ENCODE results near the gene CDYL. TPM values are rescaled to one million over a fixed set of nuclear protein-coding genes. Genes with fewer than 3 reads are reported as not detected.

CDYL gene
- total RNA-seq, 1 donor from 2014 or later: 53.5 TPM

- H3K36me3 ChIP-seq: no peaks in the 10 kb centered on the region
- Mint-ChIP-seq H3K36me3 (peaks cover 57% of the 10 kb centered on the region), H3K4me1 (peaks cover 10% of the 10 kb centered on the region), H3K27ac (no peak overlapping the region), H3K9me3 (no peaks in the 10 kb centered on the region), H3K27me3 (ENCODE audit: insufficient read depth, low read depth) (no peaks in the 10 kb centered on the region), H3K4me3 (no peak overlapping the region)
- no peaks in the 10 kb centered on the region for H3K79me2 ChIP-seq (ENCODE audit: low read depth)
- H3K4me1 ChIP-seq: peaks cover 5% of the 10 kb centered on the region
- no peak overlapping the region for H3K4me2 ChIP-seq
- H3F3A ChIP-seq (ENCODE audit: low read depth): no peaks in the 10 kb centered on the region
- no peak overlapping the region for H3K4me3 ChIP-seq
- no peak overlapping the region for H3K27ac ChIP-seq
- TF ChIP-seq EZH2 (IDR thresholded peaks at IDR 0.05): no peak
- TF ChIP-seq EZH2phosphoT487 (IDR thresholded peaks at IDR 0.05): no peak
- no peak for TF ChIP-seq CTCF (IDR thresholded peaks at IDR 0.05)
- no peak overlapping the region for H3K9ac ChIP-seq
- no peaks in the 10 kb centered on the region for H3K27me3 ChIP-seq
- H3K9me3 ChIP-seq (ENCODE audit: low read depth): no peaks in the 10 kb centered on the region
- DNase-seq (ENCODE audit: low spot score): no peak
- no peaks in the 10 kb centered on the region for H4K20me1 ChIP-seq (ENCODE audit: low read depth)
- no peak overlapping the region for H2AFZ ChIP-seq (replicated peaks)
These were observed 172.7 kb downstream of the CDYL start for GRCh38 chr6:4948781-4949450.

GRCh38 chr6:4950076-4950475 is 173.9 kb downstream of the CDYL start:
- Mint-ChIP-seq H3K27me3 (ENCODE audit: insufficient read depth, low read depth) (no peaks in the 10 kb centered on the region), H3K36me3 (peaks cover 53% of the 10 kb centered on the region), H3K4me1 (peaks cover 10% of the 10 kb centered on the region), H3K27ac (no peak overlapping the region), H3K9me3 (no peaks in the 10 kb centered on the region), H3K4me3 (no peak overlapping the region)
- no peak overlapping the region for H3K9ac ChIP-seq
- no peak overlapping the region for H2AFZ ChIP-seq (replicated peaks)
- no peaks in the 10 kb centered on the region for H4K20me1 ChIP-seq (ENCODE audit: low read depth)
- no peak for TF ChIP-seq EZH2phosphoT487 (IDR thresholded peaks at IDR 0.05)
- TF ChIP-seq CTCF (IDR thresholded peaks at IDR 0.05): no peak
- no peak for TF ChIP-seq EZH2 (IDR thresholded peaks at IDR 0.05)
- H3K4me1 ChIP-seq: peaks cover 5% of the 10 kb centered on the region
- H3K4me3 ChIP-seq: no peak overlapping the region
- no peaks in the 10 kb centered on the region for H3F3A ChIP-seq (ENCODE audit: low read depth)
- DNase-seq (ENCODE audit: low spot score): no peak
- H3K9me3 ChIP-seq (ENCODE audit: low read depth): no peaks in the 10 kb centered on the region
- H3K27ac ChIP-seq: no peak overlapping the region
- H3K27me3 ChIP-seq: no peaks in the 10 kb centered on the region
- no peak overlapping the region for H3K4me2 ChIP-seq
- H3K36me3 ChIP-seq: no peaks in the 10 kb centered on the region
- no peaks in the 10 kb centered on the region for H3K79me2 ChIP-seq (ENCODE audit: low read depth)

- H3K27me3 ChIP-seq: no peaks in the 10 kb centered on the region
- peaks cover 5% of the 10 kb centered on the region for H3K4me1 ChIP-seq
- no peaks in the 10 kb centered on the region for H4K20me1 ChIP-seq (ENCODE audit: low read depth)
- no peaks in the 10 kb centered on the region for H3K27me3 Mint-ChIP-seq (ENCODE audit: insufficient read depth, low read depth)
- no peak overlapping the region for H3K9ac ChIP-seq
- no peaks in the 10 kb centered on the region for H3K36me3 ChIP-seq
- H3K27ac Mint-ChIP-seq: no peak overlapping the region
- H3K4me1 Mint-ChIP-seq: peaks cover 10% of the 10 kb centered on the region
- peaks cover 55% of the 10 kb centered on the region for H3K36me3 Mint-ChIP-seq
- H2AFZ ChIP-seq (replicated peaks): no peak overlapping the region
- H3F3A ChIP-seq (ENCODE audit: low read depth): peaks cover 5% of the 10 kb centered on the region
- no peak for TF ChIP-seq EZH2 (IDR thresholded peaks at IDR 0.05)
- TF ChIP-seq CTCF (IDR thresholded peaks at IDR 0.05): no peak
- no peak for TF ChIP-seq EZH2phosphoT487 (IDR thresholded peaks at IDR 0.05)
- no peak overlapping the region for H3K4me3 Mint-ChIP-seq
- H3K4me3 ChIP-seq: no peak overlapping the region
- H3K27ac ChIP-seq: no peak overlapping the region
- H3K4me2 ChIP-seq: no peak overlapping the region
- no peak for DNase-seq (ENCODE audit: low spot score)
- H3K9me3 ChIP-seq (ENCODE audit: low read depth): no peaks in the 10 kb centered on the region
- no peaks in the 10 kb centered on the region for H3K9me3 Mint-ChIP-seq
- H3K79me2 ChIP-seq (ENCODE audit: low read depth): no peaks in the 10 kb centered on the region
These were observed 174.8 kb downstream of the CDYL start for GRCh38 chr6:4950836-4951533.

All from neural progenitor cell (in vitro differentiated cells).